GM19372 (cell line): ENCODE results near the gene TMSB10.
"Not testable (repeated sequence)": the region's sequence is repeated elsewhere in the genome, so short reads cannot be mapped to it uniquely, and the experiment has no call there.

ENCODE experiments used
- ATAC-seq: cut with Tn5 transposase; IDR thresholded peaks from one replicate; pipeline ENCODE4 v1.9.1; 2021; ENCODE audit warnings: mild to moderate bottlenecking, low read depth, moderate library complexity; ENCODE audit not compliant: unreplicated experiment

TMSB10 gene

DNA sequence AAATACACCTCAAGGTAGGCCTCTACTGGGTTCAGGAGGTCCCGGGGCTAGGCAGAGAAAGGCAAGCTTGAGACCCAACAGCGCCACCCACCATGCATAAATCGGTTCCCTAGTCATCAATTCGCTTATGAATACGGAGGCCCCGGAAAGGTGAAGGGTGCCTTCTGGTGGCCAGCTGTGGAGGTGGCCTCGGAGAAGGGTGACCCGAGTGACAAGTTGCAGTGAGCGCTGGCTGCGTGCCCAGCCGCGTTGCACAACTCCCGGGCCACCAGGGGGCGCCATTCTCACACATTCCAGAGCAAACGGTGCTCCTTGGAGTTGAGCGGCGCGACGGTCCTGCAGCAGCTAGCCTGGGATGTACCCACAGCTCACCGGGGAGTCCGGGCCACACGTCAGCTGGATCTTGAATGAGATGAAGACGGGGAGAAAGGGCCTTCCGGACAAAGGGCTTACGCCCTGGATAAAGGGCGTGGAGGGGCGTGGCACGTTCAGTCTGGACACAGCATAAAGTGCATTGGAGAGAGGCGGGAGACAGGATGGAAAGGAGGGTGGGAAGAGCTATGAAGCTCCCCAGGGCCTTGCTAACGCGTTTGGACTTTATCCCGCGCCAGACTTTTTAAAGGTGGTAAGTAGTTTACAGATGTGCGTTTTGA lies 20.4 kb downstream of the TMSB10 start:
- peak; percentile 67 for ATAC-seq

DNA sequence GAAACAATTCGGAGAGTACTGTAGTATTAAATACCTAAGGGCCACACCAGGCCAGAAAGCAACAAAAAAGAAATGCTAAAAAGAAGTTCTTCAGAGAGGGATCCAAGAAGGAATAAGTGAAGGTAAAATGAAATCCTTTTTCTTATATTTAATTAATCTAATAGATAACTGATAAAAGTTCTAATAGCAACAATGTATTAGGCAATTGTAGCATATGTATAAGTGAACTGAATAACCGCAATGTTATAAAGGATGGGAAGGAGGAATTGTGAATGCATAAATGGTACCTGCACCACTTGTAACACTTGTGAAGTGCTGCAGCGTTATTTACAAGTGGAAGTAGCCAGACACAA lies 21.8 kb downstream of the TMSB10 start:
- no peak for ATAC-seq

DNA sequence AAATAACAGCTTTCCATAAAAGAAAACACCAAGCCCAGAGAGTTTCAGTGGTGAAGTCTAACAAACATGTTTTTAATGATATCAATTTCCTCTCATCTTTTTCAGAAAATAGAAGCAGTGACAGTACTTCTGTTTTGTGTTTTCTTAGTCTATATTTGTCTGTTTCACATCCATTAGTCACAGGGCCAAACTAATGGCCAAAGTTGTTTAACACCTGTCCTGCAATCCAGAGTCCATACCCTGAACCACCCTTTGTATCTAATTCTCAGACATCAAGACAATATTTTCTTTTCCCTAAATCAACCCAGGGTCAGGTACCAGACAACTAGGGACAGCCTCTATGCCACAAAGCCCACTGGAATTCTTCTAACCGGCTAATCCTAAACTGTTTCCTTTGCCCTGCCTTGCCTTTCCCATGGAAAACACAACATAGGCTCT lies 25.9 kb downstream of the TMSB10 start:
- ATAC-seq: peak; percentile 52

DNA sequence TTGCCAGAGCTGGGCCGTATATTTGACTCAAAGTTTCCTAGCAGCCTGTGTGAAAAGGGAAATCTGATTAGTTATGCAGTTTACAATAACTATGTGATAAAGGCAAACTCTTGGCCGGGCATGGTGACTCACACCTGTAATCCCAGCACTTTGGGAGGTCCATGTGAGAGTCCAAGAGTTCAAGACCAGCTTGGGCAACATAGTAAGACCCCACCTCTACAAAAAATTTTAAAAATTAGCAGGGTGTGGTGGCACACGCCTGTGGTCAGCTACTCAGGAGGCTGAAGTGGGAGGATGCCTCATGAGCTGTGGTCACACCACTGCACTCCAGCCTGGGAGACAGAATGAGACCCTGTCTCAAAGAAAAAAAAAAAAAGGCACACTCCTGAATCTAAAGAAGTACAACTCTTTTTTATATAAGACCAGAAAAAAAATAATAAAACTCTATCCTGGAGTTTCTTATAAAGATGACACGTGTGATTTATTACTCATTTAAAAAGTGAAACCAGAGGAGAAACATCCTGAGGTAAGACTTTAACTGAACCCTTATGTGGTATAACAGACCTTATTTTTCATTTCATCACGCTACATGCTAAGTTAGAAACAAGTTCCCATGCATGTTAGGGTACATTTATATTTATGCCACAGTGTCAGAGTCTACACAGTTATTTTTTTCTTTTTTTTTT lies 32.9 kb downstream of the TMSB10 start:
- peak; percentile 28 for ATAC-seq

DNA sequence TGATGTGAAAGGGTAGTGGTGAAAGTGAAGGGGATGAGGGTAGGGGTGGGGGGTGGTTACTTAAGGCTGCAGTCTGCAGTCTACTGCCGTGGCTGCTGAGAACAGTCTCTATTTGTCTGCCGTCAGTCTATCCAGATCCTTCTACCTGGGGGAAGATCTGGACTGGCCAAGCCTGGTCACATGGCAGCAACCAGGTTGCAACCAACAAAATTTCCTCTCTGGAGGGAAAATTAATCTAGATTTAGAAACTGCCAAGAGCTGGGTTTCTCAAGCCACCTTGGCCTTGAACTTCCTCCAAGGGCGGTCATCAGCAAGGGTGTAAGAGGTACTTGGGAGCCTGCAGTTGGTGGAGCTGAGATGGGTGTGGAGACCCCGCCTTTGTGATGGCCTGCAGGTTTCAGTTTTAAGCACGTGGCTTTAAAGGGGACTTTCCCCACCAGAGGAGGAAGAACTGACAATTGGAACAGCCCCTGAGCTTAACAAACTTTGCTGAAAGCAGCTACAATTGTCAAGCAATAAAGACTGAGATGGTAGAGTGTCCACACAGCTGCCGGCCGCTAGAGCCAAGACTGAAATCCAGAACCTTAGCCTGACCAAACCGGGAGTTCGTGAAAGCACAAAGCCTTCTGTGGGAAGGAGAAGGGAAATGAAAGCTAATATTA lies 34.1 kb downstream of the TMSB10 start:
- peak; percentile 75 for ATAC-seq

DNA sequence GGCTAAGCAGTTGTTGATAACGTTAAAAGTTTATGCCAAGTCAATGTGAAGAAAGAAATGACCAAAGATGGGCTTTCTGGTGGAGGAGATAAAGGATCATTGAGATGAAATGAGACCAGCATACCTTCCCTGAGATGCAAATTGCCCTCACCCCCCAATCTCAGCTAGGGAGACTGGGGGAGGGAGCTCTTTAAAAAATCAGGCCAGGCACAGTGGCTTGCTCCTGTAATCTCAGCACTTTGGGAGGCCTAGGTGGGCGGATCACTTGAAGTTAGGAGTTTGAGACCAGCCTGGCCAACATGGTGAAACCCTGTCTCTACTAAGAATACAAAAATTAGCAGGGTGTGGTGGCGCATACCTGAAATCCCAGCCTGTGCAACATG lies 34.6 kb downstream of the TMSB10 start:
- no peak for ATAC-seq

DNA sequence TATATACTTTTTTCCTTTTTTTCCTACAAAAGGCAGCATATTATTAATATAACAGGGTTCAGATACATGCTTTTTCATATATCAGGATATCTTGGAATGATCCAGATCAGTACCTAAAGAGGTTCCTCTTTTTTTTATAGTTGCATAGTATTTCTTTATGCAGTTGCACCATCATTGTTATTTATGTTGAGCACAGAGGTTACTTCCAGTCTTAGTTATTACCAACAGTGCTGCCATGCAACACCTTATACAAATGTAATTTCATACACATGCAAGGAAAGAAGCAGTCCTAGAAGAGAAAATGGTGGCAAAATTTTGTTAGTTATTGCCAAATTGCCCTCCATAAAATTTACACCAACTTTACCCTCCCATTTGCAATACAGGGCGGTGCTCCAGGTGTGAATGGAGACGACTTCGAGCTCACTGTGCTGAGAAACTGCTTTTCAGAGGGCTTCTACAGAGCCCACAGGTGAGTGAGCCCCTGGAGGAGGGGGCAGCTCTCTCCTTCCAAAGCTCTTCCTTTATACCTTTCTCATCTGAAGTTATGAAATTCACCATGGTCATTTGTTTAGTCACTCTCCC lies 35.5 kb downstream of the TMSB10 start:
- ATAC-seq: no peak

DNA sequence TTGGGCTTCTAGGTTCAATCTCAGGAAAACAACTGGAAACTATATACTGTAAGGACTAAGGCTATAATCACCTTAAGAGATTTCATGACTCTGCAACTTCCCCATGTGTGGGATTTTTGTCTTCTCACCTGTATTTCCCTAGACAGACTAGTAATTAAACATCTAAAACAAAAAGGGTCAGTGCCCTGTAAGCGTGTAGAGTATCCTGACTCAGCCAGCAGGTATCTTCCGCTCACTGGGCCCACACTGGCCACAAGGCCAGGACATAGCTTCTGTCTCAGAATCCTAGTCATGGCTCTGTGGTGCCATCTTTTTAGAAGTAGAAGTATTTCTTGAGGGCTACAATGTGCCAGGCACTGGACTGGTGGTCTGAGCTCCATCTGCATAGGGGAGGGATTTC lies 36.7 kb downstream of the TMSB10 start:
- ATAC-seq: no peak

DNA sequence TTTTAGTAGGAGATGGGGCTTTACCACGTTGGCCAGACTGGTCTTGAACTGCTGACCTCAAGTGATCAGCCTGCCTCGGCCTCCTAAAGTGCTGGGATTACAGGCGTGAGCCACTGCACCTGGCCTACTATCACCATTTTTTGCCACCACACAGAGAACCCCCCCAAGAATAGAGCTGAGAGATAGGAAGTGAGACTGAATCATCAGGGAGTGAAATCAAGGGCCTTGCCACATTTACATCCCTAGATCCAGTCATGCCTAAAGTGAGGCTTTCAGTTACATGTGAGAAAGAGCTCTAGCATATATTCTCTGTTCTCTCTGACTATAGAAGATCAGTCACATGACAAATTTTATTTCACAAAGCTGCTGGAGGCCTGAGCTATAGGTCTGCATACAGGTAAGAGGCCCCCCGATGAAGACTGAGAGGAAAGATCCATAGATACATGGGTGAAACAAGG lies 37.5 kb downstream of the TMSB10 start:
- ATAC-seq: peak; percentile 16

DNA sequence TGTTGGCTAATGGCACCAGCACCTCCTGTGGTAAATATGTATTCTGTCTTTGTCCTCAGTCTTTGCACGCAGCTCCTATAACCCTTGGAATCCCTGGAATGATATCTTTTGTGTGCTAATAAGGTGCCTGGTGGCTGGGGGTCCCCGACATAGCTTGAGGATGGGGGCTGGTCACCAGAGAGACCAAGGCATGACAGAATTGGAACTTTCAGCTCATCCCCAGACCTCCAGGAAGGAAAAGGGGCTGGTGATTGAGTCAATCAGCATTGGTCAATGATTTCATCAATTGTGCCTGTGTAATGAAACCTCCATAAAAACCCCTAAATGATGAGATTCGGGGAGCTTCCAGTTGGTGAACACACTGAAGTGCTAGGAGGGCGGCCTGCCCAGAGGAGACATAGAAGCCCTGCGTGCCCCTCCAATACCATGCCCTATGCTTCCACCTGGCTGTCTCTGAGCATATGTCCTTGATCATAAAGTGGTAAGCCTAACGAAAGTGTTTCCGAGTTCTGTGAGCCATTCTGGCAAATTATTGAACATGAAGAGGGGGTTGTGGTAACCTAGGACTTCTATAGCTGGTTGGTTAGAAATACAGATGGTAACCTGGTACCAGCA lies 38.9 kb downstream of the TMSB10 start:
- ATAC-seq: no peak

DNA sequence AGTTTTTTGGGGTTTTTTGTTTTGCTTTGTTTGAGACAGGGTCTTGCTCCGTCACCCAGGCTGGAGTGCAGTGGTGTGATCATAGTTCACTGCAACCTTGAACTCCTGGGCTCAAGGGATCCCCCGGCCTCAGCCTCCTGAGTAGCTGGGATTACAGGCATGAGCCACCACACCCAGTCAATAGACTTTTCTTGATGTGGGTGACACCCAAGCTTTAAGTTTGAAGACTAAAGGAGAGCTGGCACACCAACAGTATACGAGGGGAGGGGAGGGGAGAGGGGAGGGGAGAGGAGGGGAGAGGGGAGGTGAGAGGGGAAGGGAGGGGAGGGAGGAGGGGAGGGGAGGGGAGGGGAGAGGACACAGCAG lies 40.4 kb downstream of the TMSB10 start:
- not testable (repeated sequence) for ATAC-seq

DNA sequence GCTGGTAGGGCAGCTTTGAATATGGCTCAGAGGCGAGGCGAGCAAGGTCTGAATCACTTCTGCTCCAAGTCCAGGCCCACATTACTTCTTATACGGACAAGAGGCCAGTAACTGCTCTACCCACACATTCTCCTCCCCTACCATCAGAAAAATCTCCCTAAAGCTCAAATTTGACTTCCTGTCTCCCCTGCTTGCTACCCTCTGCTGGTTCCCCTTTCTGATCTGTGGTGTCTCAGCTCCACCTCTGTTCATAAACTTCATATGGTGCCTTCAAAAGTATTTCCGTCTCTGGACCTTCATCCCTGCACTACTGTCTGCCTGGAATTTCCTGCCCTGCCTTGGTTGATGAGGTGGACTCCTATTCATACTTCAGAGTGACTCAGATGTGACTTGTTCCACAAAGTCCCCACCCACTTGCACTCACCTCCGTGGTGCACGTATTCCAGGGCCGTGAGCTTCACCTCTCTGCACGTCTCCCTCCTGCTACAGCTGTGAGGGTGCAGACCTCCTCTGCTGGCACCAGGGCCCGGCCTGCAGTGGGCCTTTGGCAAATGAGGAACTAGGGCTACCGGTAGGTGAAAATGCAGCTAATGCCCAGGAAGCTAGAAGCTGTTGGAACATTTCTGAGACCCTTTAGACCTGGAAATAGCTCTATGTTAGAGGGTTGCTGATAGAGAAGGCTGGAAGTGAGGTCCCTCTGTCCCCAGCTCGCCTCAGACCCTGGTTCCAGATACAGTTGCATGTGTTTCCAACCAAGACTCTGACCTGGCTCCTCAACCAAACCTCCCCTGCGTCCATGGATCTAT lies 41.0 kb downstream of the TMSB10 start:
- ATAC-seq: peak; percentile 64

DNA sequence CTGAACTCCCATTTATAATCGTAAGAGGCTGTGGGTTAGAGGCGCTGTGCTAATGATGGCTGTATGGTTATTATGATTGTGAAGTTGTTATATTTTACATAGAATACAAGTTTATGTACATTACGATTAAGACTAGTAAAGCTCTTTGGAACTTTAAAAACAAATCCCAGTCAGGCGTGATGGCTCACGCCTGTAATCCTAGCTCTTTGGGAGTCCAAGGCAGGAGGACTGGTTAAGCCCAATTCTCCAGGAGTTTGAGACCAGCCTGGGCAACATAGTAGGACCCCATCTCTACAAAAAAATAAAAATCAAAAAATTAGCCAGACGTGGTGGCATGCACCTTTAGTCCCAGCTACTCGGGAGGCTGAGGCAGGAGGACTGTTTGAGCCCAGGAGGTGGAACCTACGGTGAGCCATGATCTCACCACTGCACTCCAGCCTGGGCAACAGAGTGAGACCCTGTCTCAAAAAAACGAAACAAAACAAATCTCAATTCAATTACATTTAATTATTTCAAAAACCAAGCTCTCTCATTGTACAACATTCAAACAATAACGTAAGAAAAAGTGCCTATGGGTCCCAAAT lies 41.6 kb downstream of the TMSB10 start:
- no peak for ATAC-seq

DNA sequence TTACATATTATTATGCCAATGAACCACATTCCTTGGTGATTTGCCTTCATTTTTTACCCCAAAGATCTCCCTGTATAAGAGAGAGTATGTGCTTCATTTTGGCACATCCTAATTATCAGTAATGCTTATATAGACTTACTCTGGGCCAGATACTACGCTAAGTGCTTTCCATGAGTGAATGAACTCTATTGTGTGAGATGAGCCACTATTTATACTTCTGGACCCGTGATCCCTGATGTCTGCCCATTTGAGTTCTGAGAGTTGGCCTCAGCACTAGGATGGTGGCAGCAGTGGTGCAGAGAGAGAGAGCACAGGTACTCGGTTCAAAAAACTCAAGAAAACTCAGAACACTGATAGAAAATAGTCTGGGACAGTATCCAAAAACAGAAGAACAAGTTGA lies 48.1 kb downstream of the TMSB10 start:
- ATAC-seq: no peak

DNA sequence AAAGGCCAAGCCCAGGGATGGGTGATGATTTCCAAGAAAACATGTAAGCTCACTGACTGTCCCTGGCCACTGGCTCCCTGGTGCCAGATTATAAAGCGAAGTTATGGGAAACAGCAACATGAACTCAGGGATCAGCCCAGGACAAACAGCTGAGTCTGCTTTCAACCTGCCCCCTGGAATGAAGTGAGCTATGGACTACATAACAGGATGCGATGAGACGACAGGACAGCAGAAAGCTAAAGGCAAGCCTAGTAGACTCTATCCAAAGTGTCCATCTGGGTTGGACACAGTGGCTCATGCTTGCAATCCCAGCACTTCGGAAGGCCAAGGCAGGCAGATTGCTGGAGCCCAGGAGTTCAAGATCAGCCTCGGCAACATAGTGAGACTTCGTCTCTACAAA lies 48.9 kb downstream of the TMSB10 start:
- no peak for ATAC-seq
